ENCODE data around the gene CSDE1. TPM values are rescaled to one million over a fixed set of nuclear protein-coding genes. Genes with fewer than 3 reads are reported as not detected.

CSDE1 gene
- total RNA-seq, 1 donor from 2014 or later = 414 TPM

DNA sequence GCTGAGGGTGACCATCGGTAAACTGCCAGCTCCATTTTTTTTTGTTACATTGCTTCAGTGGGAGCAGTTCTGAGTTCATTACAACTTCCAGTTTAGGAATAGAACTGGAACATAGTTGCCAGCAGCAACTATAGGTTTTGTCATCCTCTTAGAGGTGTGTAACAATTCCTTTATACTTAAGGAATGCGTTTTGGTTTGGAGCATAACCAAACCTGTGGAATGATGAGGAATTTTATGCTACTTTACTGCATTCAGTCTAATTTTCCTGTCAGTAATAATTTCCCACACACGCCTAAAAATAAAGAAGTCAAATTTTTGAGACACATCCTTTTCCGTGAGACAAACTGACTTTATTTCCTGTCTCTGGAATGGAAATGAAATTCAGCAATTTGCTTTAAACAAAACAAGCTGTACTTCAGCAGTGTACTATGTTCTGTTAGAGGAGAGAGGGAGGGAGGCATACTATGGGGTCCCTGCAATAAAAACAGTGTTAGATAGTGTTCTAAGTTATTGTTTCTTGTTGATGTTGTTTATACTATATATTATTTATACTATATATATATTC, 57.7 kb downstream of the CSDE1 start:
- no peak for ATAC-seq

DNA sequence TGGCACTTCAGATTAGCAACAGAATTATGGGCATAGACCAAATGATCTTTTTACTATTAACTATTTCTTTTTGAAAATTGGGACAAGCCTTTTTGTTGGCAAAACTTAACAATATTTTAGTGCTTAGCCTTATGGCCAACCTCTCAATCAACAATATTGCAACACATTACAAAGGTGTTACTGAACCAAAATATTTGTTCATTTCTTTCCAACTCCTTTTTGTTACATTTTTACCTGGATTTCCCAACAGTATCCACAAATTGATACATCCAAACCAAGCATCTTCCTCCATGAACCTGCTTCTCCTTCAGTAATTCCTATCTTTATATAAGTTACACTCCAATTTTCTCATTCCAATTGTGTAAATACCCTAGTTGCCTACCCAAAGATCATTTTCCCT, 61.0 kb downstream of the CSDE1 start:
- ATAC-seq = no peak

- no peak for ATAC-seq
Measured at GRCh38 chr1:114695430-114696058, 62.2 kb downstream of the CSDE1 start, which contains the start of gene AMPD1. Gene AMPD1, minus strand, starts transcription at chr1:114695546. Its CDS starts 75 bp downstream, at chr1:114695471.

- ATAC-seq = no peak
Measured at GRCh38 chr1:114694540-114695310, 63.1 kb downstream of the CSDE1 start.

- no peak for ATAC-seq
Measured at GRCh38 chr1:114692947-114693346, 64.8 kb downstream of the CSDE1 start.

DNA sequence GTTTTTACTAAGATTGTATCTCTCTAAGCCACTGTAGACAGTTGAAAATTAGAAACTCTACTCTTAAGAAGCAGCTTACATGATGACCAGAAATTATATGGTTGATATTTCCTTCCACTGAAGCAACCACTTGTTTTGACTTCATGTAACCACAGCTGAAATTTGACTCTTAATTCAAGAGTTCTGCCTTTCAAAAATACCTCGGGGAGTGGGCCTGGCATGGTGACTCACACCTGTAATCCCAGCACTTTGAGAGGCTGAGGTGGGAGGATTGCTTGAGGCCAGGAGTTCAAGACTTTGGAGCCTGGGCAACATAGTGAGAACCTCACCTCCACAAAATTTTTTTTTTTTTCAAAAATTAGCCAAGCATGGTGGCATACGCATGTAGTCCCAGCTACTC, 66.7 kb downstream of the CSDE1 start:
- no peak for ATAC-seq

GRCh38 chr1:114690148-114690547, 67.6 kb downstream of the CSDE1 start:
- ATAC-seq = no peak

GRCh38 chr1:114688526-114688925, 69.3 kb downstream of the CSDE1 start:
- no peak for ATAC-seq

DNA sequence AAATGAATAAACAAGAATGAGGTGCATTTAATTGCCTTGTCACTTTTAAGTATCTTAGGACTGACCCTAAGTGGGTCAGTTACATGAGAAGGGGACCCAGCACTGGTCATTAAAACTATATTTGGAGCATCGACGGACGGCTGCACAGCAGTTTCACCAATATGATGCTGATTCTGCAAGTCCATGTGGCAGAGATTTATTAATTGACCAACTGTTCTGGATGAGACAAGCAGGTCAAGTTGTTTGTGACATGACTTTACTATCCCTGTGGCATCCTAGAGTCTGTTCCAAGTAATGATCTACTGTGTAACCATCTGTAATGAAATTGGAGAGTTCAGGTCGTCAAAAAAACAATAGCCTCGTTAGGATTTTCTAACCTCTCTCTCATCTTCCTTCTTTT, 71.9 kb downstream of the CSDE1 start:
- ATAC-seq = no peak

DNA sequence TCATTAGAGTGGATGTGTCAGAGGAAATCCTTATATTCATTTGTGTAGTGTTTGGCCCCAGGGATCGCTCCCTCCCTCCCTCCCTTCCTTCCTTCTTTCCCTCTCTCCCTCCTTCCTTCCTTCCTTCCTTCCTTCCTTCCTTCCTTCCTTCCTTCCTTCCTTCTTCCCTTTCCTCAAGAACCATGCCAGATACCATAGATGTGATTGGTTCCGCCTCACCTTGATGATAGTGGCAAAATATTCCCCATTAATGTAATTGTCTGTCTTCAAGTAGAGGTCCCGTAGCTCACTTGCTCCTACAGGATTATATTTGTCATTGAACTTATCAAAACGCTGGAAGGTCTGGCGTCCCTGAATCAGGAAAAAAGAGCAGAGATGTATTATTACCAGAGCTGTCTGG, 80.1 kb downstream of the CSDE1 start:
- no peak for ATAC-seq

DNA sequence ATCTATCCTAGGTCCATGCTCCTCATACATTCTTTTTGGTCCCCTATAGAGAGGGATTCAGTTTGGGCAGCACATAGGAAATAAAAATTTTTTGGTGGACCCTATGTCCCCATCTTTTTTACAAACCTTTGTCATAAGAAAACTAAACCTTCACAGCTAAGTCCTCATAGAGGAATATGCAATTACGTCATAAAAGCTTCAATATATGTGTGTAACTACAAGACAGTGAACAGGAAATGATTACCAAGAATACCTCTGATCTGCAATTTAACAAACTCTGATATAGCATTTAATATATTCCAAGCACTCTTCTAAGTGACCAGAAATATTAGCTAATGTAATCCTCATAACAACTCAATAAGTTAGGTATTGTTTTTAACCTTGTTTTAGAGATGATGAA, 81.7 kb downstream of the CSDE1 start:
- ATAC-seq = no peak

DNA sequence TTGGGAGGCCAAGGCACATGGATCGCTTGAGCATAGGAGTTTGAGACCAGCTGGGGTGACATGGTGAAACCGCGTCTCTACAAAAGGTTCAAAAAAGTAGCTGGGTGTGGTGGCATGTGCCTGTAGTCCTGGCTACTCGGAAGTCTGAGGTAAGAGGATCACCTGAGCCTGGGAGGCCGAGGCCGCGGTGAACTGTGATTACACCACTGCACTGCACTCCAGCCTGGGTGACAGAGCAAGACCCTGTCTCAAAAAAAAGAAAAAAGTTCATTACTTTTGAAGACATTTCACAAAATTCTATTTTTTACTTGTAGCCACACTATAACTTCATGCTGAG, 85.9 kb downstream of the CSDE1 start:
- peak; percentile 21 for ATAC-seq

- no peak for ATAC-seq
Measured at GRCh38 chr1:114671011-114671938, 86.5 kb downstream of the CSDE1 start.

DNA sequence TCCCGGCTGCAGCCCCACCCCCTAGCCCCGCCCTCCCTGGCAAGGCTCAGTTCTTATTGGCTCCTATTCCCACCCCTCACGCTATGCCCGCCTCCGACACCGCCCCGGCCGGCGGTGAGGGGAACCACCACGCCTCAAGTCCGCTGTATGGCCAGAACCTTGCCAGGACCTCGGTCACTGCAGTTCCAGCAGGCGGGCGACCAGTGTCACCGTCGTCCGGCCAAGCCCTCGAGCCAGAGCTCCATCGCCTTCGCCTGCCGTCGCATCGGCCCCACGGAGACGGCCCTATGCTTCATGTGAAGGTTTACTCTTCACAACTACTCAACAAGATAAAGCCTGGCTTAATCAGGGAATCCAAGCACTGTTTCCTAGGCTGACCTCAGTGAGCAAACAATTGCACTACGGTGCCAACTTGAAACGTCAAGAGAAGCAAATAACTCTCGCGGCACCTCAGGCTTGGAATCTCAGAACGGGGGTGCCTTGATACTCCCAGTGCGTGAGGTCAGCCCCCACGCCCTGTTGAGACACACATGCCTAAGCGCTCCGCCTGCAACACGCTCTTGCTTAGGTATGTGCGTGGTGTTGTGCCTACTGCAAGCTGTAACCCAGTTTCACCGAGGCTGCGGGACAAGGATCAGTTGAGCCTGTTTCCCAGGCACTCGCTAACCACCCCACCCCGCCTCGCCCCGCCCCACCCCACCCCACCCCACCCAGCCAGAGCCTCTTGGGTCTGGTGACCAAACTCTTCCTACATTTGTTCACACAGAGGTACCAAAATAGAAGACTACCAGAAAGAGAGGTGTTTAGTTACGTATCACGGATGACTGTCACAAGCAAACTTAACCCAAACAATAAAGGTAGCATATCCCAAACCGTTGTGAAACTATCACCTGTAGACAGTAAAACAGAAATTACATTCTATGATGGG, 87.4 kb downstream of the CSDE1 start:
- peak; percentile 93 for ATAC-seq

GRCh38 chr1:114669562-114670082, 88.2 kb downstream of the CSDE1 start, which contains the start of gene DENND2C:
Gene DENND2C, minus strand, starts transcription at chr1:114670049. Its CDS starts 44,065 bp downstream, at chr1:114625984.
- no peak for ATAC-seq

GRCh38 chr1:114668784-114669561, 88.8 kb downstream of the CSDE1 start:
- ATAC-seq = peak; percentile 47

- no peak for ATAC-seq
Measured at GRCh38 chr1:114668373-114668772, 89.4 kb downstream of the CSDE1 start.

GRCh38 chr1:114666954-114667353, 90.8 kb downstream of the CSDE1 start:
- no peak for ATAC-seq
